Measurements from ENCODE around the gene DOCK1.

Gene DOCK1

DNA sequence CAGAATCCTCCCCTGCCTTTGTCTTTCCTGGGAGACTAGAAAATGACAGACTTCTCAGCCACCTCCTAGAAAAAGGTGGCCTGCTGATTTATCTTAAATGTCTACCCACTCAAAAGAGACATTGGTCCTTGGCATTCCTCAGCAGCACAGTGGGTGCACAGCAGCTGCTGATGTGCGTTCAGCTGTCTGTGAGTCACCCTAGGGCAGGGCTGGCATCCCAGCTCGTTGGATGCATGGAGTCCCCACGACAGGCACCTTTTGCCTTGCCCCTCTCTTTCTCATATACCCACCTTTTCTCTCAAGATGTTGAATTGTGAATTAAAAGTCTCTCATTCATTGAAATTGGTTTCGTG lies 113.0 kb downstream of the DOCK1 start:
- H3K4me3 ChIP-seq (ENCODE audit: low read depth, low read length), result no peak overlapping the region
- TF ChIP-seq MYC (IDR thresholded peaks at IDR 0.05; ENCODE audit: low read depth, low read length) (no peak), POLR2A (IDR thresholded peaks at IDR 0.05; ENCODE audit: extremely low read depth, insufficient read length) (no peak)
- TF ChIP-seq, protein P1, sequence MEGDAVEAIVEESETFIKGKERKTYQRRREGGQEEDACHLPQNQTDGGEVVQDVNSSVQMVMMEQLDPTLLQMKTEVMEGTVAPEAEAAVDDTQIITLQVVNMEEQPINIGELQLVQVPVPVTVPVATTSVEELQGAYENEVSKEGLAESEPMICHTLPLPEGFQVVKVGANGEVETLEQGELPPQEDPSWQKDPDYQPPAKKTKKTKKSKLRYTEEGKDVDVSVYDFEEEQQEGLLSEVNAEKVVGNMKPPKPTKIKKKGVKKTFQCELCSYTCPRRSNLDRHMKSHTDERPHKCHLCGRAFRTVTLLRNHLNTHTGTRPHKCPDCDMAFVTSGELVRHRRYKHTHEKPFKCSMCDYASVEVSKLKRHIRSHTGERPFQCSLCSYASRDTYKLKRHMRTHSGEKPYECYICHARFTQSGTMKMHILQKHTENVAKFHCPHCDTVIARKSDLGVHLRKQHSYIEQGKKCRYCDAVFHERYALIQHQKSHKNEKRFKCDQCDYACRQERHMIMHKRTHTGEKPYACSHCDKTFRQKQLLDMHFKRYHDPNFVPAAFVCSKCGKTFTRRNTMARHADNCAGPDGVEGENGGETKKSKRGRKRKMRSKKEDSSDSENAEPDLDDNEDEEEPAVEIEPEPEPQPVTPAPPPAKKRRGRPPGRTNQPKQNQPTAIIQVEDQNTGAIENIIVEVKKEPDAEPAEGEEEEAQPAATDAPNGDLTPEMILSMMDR (IDR thresholded peaks at IDR 0.05; ENCODE audit: low read depth, low read length), result no peak
- TF ChIP-seq, protein P2, sequence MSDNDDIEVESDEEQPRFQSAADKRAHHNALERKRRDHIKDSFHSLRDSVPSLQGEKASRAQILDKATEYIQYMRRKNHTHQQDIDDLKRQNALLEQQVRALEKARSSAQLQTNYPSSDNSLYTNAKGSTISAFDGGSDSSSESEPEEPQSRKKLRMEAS (IDR thresholded peaks at IDR 0.05; ENCODE audit: low read depth, low read length), result no peak
- DNase-seq (ENCODE audit: low read depth), result no peak

DNA sequence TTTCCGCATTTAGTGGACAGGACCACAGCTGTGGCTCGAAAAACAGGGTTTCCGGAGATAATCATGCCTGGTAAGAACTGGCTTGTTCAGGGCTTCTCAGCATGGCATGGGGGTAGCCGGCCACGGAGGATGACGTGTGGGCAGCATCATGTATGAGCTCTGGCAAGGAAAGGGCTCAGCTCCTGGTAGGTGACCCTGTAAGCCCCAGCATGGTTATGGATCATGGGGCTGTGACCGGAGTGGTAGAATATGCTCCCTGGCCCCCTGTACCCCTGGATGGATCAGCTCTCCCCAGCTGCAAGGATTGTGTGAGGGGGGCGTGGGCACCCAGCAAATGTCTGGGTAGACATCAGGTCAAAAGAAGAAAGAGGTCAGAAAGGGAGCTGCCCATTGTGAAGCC lies 113.5 kb downstream of the DOCK1 start:
- TF ChIP-seq MYC (IDR thresholded peaks at IDR 0.05; ENCODE audit: low read depth, low read length) (no peak), POLR2A (IDR thresholded peaks at IDR 0.05; ENCODE audit: extremely low read depth, insufficient read length) (no peak)
- TF ChIP-seq, protein P1 (IDR thresholded peaks at IDR 0.05; ENCODE audit: low read depth, low read length), result no peak
- TF ChIP-seq, protein P2 (IDR thresholded peaks at IDR 0.05; ENCODE audit: low read depth, low read length), result no peak
- no peak overlapping the region for H3K4me3 ChIP-seq (ENCODE audit: low read depth, low read length)
- DNase-seq (ENCODE audit: low read depth), result no peak

DNA sequence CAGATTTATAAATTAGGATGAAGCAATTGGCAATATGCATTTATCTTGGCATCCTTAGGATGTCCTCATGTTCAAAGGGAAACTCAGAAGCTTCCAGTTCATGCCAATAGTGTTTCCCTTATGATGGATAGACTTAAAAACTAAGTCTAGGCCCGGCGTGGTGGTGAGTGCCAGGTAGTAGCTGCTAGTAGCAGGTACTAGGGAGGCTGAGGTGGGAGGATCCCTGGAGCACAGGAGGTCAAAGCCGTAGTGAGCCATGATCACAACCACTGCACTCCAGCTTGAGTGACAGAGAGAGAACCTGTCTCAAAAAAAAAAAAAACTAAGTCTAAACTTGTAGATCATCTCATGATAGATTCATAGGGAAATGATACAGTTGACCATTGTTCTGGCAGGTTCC lies 115.0 kb downstream of the DOCK1 start:
- no peak for DNase-seq (ENCODE audit: low read depth)
- H3K4me3 ChIP-seq (ENCODE audit: low read depth, low read length), result no peak overlapping the region
- no peak for TF ChIP-seq POLR2A (IDR thresholded peaks at IDR 0.05; ENCODE audit: extremely low read depth, insufficient read length)
- TF ChIP-seq, protein P2 (IDR thresholded peaks at IDR 0.05; ENCODE audit: low read depth, low read length), result no peak
- TF ChIP-seq, protein P1 (IDR thresholded peaks at IDR 0.05; ENCODE audit: low read depth, low read length), result no peak
- no peak for TF ChIP-seq MYC (IDR thresholded peaks at IDR 0.05; ENCODE audit: low read depth, low read length)

DNA sequence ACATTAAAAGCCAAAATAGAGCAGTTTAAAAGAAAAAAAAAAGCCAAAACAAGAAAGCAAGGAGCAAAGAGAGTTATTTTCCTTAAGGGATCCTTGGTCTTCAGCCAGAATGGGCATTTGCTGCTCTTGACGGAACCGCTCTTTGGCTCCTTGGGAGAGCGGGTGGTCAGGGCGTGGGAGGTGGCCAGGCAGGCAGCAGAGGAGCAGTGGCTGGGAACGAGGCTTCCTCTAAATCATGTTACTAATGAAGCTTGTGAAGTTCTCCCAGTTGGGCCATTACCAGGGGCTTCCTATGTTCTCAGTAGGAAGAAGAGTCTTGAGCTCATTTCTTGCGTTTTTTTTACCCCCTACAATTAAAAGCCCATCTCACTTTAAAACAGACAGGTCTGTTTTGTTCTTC lies 116.6 kb downstream of the DOCK1 start:
- no peak for DNase-seq (ENCODE audit: low read depth)
- TF ChIP-seq POLR2A (IDR thresholded peaks at IDR 0.05; ENCODE audit: extremely low read depth, insufficient read length), result no peak
- TF ChIP-seq, protein P2 (IDR thresholded peaks at IDR 0.05; ENCODE audit: low read depth, low read length), result no peak
- TF ChIP-seq, protein P1 (IDR thresholded peaks at IDR 0.05; ENCODE audit: low read depth, low read length), result no peak
- TF ChIP-seq MYC (IDR thresholded peaks at IDR 0.05; ENCODE audit: low read depth, low read length), result no peak
- no peak overlapping the region for H3K4me3 ChIP-seq (ENCODE audit: low read depth, low read length)

DNA sequence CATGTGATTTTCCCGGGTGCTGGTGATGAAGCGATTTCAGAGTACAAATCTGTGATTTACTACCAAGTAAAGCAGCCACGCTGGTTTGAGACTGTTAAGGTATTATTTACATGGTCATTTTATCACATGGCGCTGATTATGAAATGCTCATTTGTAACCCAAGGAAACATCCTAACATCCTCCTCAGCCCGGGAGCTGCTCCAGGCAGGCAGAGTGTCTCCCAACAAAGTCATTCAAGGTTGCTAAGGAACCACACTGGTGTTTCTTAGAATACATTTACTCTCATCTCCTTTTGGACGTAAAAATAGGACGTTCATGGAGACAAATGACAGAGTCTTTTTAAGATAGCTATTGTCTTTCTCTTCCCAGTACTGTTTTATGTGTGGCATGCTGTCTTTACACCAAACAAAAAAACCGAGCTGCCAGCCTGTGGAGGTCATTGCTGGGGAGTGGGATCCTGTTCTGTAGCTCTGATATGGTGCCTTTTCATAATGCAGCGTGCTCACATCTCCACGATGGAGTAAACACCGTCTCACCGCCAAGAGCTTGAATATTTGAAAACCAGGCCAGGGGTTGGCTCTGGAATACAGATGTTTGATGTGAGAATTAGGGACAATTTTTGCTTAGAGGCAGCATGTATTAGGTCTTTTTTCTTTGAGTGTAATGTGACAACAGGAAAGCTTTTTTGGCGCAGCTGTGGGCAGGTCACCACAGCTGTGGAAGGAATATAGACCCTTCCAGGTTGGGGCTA lies 119.6 kb downstream of the DOCK1 start:
- DNase-seq (ENCODE audit: low read depth), result no peak
- no peak overlapping the region for H3K4me3 ChIP-seq (ENCODE audit: low read depth, low read length)
- TF ChIP-seq, protein P2 (IDR thresholded peaks at IDR 0.05; ENCODE audit: low read depth, low read length), result no peak
- TF ChIP-seq, protein P1 (IDR thresholded peaks at IDR 0.05; ENCODE audit: low read depth, low read length), result no peak
- no peak for TF ChIP-seq POLR2A (IDR thresholded peaks at IDR 0.05; ENCODE audit: extremely low read depth, insufficient read length)
- no peak for TF ChIP-seq MYC (IDR thresholded peaks at IDR 0.05; ENCODE audit: low read depth, low read length)

Measured in NB4 (cell line).